ENCODE data around the gene MOCS3.

GRCh38 chr20:50977066-50978021 is 18.7 kb downstream of the MOCS3 start:
- TF ChIP-seq POLR2AphosphoS5 (IDR thresholded peaks at IDR 0.05; ENCODE audit: low read depth, low read length) (no peak), SIN3A (IDR thresholded peaks at IDR 0.05; ENCODE audit: borderline replicate concordance, insufficient read depth, low read length) (no peak)

Data from PFSK-1 (cell line).